ENCODE measurements around the gene BIN2.

The BIN2 gene

DNA sequence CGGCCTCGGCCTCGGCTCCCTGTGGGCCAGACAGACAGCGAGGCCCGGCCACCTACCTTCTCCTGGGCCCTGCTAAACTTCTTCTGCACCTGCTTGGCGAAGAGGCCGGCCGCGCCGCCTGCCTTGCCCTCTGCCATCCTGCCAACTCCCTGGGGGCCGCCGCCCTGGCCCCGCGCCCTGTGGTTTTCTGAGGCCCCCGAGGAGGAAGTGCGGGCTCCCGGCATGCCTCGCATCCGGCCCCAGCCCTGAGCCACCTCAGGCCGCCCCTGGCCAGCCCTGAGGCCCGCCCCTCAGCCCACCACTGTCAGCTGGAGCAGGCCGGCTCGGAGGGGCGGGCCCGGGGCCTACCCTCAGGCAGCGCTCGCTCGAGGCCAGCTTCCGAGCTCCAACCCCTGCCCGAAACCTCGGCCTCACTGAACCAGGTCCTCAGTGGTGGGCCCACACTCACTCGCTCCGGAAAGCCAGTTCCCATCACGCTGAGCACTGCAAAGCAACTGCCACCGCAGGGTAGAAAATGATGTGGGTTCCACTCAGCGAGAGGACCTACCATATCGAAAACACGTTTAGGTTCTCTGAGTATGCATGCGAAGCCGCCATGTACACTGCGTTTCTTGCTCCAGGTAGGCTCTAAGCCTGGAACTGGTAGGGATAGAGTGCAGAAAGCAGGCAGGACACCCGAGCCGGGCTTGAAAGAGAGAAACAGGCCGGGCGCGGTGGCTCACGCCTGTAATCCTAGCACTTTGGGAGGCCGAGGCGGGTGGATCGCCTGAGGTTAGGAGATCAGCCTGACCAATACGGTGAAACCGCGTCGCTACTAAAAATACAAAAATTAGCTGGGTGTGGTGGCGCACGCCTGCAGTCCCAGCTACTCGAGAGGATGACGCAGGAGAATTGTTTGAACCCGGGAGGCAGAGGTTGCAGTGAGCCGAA, at the start of gene BIN2:
Gene BIN2 (minus strand): TSS at position 209 of the 930 bp plus-strand sequence. CDS start 72 bp downstream, at position 137.
- DNase-seq, result peak; percentile 38

DNA sequence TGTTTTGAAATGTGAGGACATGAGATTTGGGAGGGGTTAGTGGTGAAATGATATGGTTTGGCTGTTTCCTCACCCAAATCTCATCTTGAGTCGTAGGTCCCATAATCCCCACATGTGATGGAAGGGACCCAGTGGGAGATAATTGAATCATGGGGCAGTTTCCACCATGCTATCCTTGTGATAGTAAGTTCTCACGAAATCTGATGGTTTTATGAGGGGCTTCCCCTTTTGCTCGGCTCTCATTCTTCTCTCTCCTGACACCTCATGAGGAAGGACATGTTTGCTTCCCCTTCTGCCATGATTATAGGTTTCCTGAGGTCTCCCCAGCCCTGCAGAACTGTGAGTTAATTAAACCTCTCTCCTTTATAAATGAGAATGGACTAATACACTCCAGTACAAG, 49.2 kb upstream of the BIN2 start:
- no peak for DNase-seq

DNA sequence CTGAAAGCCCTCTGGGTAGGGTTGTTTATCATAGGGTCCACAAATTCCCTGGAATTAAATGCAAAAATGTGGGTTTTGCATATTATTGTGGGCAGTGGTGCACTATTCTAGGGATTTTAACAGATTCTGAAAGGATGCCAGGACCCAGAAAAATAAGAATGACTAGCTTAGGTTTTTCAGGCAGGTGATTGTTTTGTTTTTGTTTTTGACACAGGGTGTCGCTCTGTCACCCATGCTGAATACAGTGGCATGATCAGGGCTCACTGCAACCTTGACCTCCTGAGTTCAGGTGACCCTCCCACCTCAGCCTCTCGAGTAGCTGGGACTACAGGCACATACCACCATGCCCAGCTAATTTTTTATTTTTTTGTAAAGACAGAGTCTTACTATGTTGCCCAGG, 48.0 kb upstream of the BIN2 start:
- DNase-seq, result no peak

DNA sequence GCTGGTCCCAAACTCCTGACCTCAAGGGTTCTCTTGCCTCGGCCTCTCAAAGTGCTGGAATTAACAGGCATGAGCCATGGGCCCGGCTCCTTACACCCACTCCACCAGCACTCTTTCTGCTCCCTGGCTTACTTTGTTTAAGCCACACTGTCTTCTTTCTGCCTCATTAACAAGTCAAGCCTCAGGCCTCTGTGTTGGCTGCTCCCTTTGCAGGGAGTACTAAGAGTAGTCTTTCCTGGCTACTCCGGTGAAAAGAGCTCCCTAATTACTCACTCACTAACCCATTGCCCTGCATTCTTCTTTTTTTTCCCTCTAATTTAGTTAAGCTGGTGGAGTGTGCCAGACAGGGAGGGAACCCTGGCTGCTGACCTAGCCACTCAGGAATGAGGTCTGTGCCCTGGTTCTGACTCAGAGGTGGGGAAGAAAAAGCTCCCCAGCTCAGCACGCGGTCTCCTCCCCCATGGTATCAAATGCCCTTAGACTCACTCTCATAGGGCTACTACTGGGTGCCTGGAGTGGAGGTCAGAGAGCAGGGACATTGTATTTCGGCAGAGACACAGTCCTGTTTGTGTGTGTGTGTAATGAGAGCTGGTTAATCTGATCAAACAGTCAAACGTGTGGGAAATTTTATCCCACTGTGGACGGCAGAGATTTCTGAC, 47.5 kb upstream of the BIN2 start:
- DNase-seq, result no peak

DNA sequence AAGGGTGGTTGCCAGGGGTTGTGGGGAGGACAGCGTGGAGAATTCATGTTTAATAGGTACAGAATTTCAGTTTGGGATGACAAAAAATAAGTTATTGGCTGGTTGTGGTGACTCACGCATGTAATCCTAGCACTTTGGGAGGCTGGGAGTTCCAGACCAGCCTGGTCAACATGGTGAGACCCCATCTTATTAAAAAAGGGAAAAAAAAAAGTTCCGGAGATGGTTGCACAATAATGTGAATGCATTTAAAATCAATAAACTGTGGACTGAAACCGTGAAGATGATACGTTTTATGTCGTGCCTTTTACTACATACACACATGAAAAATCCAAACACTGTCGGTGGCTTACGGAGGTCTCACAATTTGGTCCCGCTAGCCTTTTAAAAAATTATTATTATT, 46.7 kb upstream of the BIN2 start:
- DNase-seq, result no peak

DNA sequence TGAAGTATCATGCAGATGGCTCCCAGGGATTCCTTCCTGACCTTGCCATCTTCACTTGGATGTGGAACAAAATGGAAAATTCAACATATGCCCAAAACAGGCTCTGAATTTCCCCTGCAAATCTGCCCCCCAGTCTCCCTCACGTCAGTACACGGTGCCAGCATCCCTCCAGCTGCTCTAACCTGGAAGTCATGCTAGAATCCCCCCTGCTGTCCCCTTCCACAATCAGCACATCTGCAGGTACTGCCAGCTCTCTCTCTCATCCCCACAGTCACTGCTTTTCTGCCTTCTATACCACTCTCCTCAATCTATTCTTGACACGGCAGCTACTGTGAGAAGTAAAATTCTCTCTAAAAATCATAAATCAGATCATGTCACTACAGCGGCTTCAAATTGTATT, 45.6 kb upstream of the BIN2 start:
- no peak for DNase-seq

DNA sequence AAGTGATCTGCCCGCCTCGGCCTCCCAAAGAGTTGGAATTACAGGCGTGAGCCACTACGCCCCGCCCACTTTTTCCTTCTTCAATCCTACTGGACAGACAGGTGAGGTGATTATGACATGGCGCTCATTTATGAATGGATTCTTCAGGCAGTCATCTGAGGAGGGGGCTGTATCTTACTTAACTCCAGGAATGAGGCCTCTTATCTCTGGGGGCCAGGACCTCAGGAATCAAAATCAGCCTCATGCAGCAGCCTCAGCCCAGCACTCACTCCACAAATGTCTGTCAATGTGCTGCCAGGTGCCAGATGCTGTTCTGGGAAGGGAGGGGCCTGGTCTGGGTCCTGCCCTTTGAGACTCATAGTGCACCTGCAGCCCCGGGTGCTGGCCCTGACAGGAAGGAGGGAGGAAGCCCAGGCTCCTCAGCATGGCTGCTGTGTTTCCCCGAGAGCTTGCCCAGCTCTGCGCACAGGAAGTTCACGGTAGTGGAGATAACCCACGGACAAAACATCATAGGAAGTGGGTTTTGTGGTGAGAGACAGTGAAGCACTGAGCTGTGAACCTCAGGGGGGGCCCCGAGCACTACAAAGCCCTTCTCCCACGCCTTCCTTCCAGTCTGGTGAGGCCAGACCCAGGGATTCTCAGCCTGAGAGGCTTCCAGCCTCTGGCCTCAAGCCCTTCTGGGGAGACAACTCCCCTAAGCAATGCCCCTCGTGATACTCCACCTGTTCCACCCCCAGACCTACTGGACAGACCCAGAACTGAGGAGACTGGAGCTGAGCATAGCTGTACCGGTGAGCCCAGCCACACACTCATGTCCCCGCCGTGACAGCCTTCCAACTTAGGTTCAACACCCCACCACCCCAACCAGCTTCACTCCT, 44.9 kb upstream of the BIN2 start:
- peak; percentile 70 for DNase-seq

DNA sequence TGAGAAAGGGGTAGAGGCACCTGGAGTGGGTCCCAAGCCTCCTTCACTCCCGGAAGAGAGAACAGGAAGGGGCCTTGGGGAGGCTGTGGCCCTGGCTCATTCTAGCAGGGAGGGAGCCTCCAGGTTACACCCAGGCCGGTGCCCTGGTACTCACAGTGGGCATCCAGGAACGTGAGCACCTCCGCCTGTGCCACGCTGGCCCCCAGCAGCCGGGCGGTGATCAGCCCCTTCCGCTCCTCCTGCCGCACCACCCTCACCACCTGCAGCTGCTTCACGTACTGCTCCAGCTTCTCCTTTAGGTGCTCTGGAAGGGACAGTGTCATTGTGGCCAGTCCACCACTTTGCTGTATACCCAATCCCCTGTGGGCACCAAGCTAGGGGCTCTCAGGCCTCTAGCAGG, 41.3 kb upstream of the BIN2 start:
- no peak for DNase-seq

DNA sequence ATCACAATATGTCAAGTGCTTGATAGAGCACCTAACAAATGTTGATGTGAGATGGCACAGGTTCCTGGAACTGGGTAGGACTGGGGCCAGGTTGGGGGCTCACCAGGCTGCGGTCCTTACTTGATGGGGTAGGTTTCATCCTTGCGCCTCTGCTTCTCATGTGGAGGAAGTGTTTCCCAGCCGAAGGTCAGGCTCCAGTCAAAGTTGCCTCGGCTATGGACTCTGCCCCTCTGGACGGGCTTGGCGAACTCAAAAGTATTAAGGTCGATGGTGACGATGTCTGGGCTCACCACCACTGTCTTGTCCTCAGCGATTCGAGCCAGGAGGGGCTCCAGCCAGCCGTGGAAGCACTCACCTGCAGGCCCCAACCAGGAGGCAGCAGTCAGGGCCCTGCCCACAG, 40.0 kb upstream of the BIN2 start:
- DNase-seq, result no peak

DNA sequence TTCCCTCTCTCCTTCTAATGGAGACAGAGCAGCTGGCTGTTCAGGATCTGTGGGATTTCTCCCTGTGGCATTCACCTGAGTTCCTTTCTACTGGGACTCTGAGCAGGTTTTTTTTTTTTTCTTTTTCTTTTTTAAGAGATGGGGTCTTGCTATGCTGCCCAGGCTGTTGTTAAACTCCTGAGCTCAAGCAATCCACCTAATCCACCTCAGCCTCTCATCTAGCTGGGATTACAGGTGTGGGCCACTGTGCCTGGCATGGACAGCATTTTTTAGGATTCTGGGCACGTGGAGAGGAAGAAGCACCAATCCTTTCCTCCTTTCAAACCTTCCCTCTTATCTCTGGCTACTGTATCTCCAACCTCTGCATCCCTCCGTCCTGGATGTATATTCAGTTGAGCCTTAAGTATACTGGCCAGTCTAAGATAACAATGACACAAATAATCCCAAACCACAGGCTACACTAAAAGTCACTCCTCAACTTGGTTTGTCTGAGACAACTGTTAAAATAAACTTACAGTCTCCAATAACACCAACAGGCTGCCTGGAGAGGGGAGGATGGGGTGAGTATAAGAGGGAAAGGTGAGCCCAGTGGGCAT, 38.9 kb upstream of the BIN2 start:
- no peak for DNase-seq

DNA sequence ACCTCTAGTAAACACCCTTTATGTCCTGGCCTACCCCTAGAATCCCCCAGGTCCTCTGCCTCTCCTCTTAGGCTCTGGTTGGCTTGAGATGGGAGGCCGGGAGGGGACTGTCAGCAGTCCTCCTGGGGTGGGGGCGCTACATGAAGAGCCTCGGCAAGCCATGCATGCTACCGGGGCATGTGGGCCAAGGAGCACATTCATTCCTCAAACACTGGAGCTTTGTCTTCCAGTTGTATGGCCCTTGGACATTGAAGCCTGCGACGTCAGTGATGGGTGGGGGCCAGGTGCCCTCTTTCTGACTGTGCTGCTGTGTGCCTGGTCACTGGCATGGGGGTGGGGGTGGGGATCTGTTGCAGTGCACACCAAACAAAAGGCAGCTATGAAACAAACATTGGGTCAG, 38.3 kb upstream of the BIN2 start:
- no peak for DNase-seq

DNA sequence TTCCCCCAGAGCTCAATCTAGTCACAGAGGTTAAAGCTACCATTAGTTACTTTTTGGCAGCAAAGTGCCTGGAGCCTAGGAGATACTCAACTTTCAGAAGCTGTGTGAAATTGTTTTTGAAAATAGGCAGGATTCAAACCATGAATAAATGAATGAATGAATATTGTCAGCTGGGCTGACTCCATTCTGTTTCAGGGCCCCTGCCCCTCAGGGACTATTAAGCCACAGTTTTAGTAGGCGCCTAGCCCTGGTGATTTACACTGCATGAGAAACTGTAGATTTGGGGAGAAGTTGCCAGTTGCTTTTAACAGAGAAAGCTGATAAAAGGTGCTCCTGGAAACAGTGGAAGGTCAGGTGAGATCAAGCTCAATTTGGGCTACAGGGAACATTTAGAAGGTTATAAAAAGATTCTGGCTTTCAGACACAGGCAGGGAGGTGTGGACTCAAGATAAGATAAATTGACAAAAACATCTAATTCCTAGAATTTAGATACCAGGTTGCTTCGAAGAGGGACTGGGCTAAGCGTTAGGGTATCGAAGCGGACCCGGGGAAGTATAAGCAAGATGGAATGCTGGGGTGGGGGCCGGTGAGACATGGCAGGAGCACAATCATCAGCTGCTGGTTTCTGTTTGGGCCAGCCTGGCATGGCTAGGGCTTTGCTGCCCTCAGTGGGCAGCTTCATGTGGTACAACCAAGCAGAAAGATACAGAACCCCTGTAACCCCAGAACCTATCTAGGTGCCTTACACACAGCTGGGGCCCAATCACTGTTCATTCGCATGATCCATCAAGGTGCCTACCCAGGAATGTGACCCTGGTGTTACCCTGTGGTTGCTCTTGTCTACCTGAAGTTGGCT, 37.4 kb upstream of the BIN2 start:
- no peak for DNase-seq

DNA sequence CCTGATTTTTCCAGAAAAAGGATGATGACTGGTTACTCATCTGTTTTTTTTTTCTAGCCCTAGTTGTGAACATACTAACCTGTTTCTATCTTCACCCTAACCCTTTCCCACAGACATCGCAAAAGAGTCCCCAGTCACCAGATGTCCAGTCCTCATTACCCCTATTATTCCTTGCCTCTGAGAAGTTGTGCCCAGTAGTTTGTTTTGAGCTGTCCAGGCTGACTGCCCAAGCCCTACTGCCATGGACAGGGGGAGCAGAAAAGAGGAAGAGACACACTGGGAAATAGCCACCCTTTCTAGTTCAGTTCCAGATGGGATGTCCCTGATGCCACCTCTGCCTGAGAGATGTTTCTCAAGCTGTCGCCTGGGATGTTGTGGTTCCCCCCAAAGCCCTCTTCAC, 36.3 kb upstream of the BIN2 start:
- no peak for DNase-seq

DNA sequence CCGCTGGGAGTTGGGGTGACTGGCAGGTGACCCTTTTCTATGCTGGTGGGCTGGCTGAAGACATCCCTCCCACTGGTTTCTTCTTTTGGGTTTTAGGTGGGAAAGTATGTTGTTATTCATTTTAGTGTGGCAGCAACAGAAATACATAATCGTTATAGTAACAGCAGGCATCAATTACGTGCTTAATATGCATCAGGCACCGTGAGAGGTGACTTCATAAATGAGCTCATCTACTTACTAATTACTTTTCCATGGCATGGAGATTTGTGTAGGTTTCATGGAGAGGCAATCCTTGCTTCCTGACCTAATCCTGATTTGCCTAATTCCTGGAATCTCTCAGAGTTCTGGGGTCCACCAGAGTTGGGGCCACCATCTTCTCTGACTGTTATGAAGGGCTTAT, 35.9 kb upstream of the BIN2 start:
- no peak for DNase-seq

DNA sequence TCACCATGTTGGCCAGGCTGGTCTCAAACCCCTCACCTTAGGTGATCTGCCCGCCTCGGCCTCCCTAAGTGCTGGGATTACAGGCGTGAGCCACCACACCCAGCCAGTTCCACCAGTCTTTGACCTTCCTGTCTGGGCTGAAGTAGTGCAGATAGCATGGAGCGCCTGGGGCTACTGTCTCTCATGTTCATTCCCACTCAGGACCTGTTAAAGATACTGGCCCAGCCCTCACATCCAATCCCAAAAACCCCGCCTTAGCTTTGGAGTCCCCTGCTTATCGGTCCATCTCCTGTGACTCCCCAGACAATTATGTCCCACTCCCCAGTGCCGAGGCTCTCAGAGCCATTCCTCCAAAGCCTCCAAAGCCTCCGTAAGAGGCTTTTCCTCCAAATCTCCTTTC, 34.5 kb upstream of the BIN2 start:
- no peak for DNase-seq

DNA sequence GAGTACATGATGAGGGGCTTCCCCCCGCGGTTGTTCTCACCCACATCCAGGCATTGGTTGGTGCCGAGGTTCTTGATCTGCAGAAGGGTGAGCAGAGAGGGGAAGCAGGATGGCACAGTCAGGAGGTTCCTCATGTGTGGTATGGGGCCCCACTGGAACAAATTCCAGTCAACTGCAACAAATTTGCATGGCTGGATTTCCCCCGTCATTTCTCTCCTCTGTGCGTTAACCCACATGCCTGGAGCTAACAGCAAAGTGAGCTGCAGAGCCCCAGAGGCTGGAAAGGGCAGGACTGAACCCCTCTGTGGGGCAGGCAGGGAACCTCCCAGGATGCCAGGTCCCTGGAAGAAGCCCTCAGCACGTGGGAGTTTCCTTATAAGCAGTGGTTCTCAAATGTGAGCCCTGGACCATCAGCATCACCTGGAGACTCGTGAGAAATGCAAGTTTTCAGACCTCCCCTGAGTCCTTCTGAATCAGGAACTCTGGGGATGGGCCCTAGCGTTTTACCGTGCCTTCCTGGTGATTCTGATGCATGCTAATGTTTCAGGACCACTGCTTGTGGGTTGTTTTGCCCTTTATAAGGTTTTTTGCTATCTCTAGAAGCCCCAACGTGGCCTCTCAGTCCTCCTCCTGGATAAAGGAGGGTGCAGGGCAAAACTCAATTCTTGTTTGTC, 33.5 kb upstream of the BIN2 start:
- DNase-seq, result no peak

DNA sequence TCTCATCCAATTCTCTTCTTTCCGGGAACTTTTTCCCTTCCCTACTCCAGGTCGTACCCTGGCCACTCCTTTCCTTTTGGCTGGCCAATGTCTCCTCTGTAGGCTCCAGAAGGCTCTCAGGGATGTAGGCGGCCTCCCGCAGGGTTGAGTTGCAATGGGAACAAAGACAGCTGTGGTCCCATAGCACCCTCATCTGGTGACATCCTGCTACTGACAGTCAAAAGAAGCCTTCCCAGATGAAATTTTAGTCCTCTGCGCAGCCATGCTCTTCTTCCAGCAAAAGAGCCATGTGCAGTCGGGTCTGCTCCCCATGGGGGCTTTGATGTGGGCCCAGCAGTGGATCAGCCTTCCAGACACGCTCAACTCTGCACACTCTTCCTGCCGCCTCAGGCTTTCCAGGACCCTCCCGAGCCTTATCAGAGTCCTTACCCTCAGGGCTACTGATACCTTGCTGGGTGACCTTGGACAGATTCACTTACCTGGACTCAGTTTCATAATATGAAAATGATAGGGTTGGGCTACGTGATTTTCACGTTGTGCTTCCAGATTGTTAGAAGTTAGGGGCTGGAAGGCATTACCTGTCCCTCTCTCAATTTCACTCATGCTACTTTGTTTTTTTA, 28.0 kb upstream of the BIN2 start:
- no peak for DNase-seq

DNA sequence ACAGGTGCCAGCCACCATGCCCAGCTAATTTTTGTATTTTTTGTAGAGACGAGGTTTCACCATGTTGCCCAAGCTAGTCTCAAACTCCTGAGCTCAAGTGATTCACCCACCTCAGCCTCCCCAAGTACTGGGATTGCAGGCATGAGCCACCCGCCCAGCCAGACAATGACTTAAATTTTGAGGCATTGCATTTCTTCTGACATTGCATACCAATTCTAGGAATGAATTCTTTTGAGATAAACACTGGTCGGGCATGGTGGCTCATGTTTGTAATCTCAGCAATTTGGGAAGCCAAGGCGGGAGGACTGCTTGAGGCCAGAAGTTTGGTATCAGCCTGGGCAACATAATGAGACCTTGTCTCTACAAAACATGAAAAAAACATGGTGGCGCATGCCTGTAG, 25.1 kb upstream of the BIN2 start:
- no peak for DNase-seq

DNA sequence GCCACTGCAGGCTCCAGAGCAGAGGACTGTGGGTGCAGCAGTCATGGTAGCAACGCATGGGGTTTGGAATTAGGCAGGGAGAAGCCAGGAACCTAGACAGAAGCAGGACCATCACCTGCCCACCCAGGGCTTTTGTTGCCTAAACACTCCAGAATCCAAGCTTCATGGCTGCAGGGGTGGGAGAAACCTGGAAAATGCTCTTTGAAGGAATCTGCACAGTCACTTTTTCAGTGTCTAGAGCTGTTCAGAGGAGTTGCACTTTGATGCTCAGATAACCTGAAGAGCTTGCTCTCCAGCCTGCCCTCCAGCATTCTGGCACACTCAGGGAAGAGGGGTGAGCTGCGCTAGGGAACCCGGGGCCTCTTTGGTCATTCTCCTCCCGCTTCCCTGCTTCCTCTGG, 24.1 kb upstream of the BIN2 start:
- no peak for DNase-seq

DNA sequence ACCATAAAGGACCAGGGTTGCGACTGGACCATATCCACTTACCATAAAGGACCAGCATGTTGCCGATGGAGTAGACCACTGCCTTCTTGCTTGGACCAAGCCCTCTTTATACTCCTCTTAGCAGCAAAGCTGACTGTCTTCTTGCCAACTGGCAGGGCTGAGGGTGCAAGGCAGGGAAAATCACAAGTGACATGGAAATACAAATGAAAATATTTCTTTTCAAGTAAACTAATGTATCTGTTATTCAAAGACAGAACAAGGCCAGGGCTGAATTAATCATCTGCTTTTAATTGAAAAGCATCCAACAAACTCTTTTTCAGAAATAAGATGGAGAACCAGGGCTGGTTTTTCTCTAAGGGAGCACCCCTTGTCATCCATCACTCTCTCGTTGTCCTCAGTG, 22.6 kb upstream of the BIN2 start, which contains the start of gene CELA1:
Gene CELA1 (minus strand): TSS at position 99 of the 400 bp plus-strand sequence. CDS start 41 bp downstream, at position 58.
- DNase-seq, result no peak

DNA sequence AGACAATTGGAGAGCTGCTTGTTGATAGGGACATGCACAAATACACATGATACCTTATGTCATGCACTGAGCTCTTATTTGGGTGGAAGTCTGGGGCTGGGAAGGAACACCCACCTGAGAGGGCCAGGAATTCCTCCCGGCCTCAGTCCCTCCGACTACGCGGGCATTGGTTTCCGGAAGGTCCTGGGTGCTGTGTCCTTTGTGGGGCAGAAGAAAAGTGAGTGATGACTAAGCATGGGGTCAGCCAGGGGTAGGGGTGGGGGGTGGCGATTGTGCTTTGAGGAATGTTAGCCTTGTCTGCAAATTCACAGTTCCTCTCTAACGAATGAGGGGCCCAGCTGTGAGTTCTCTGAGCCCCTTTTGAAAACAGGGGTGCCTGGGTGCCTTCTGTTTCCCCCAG, 21.7 kb upstream of the BIN2 start:
- DNase-seq, result no peak
